ENCODE measurements around the gene FAM222A.

The FAM222A gene

DNA sequence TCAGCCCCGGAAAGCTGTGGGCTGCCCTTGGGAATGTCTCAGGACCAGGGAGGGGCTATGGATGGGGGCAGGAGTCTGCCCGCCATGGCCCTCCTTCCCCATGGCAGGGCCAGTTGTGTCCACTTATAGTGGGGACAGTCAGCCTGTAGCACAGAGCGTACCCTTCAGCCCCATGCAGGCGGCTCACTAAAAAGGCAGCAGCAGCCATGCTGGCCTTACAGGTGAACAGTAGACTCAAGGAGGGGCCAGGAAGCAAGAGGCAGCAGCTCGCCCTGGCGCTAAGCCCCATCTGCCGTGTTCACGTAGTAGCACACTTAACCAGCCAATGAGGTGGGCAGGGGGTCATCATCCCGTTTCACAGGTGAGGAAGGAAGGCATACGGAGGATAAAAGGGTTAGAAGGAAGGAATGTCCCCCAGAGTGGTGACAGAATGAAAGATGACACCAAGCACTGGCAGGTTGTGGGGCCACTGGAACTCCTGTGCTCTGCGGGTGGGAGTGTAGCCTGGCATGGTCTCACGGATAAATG, 52.7 kb downstream of the FAM222A start:
- H2AK5ac ChIP-seq (ENCODE audit: low read length) = no peak overlapping the region
- no peak overlapping the region for H3K56ac ChIP-seq (ENCODE audit: low read length)
- no peak overlapping the region for H4K5ac ChIP-seq (ENCODE audit: low read length)
- H3K4me2 ChIP-seq (ENCODE audit: low read length) = no peak overlapping the region
- no peak overlapping the region for H3K18ac ChIP-seq (ENCODE audit: low read length)
- no peaks in the 10 kb centered on the region for H3K79me2 ChIP-seq (ENCODE audit: control insufficient read depth, insufficient read depth, low read length)
- no peaks in the 10 kb centered on the region for H3K27me3 ChIP-seq (ENCODE audit: insufficient read depth, low read length, poor library complexity)
- no peaks in the 10 kb centered on the region for H3K36me3 ChIP-seq (ENCODE audit: control insufficient read depth, insufficient read depth, low read length)
- H2BK15ac ChIP-seq (replicated peaks; ENCODE audit: low read depth) = no peak overlapping the region
- no peak overlapping the region for H3K9ac ChIP-seq (ENCODE audit: low read length)
- no peak overlapping the region for H3K23ac ChIP-seq (ENCODE audit: low read length)
- H3K4me3 ChIP-seq (ENCODE audit: low read length) = no peak overlapping the region
- peak; percentile 18 for DNase-seq
- H3K4me1 ChIP-seq (ENCODE audit: control insufficient read depth, low read depth, low read length) = no peaks in the 10 kb centered on the region
- no peak overlapping the region for H3K27ac ChIP-seq (ENCODE audit: low read depth, low read length)
- no CpG with 5 or more reads among the region's 12 CpGs for WGBS (ENCODE audit: extremely low coverage, insufficient coverage, low lambda C conversion rate)
- H3K79me1 ChIP-seq (ENCODE audit: low read length) = no peaks in the 10 kb centered on the region
- H2BK120ac ChIP-seq (ENCODE audit: low read depth, low read length) = no peak overlapping the region
- H4K8ac ChIP-seq (ENCODE audit: low read depth, low read length) = no peak overlapping the region
- H2BK5ac ChIP-seq (ENCODE audit: low read length) = no peak overlapping the region
- no peak overlapping the region for H3K4ac ChIP-seq (ENCODE audit: low read depth, low read length)

DNA sequence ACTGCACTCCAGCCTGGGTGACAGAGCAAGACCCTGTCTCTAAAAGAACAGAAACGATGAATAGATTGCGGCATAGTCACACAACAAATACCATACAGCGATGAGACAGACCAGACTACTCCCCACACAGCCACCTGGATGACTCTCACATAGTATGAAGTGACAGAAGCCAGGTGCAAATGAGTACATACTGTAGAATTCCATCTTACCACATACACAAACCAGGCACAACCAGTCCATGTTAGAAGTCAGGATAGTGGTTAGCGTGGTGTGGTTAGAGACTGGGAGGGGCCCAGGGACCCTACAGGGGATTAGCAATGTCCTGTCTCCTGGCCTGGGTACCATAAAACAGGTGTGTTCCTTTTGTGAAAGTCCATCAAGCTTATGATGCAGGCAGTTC, 53.8 kb downstream of the FAM222A start:
- H3K4me3 ChIP-seq (ENCODE audit: low read length) = no peak overlapping the region
- H2BK120ac ChIP-seq (ENCODE audit: low read depth, low read length) = no peak overlapping the region
- H4K8ac ChIP-seq (ENCODE audit: low read depth, low read length) = no peak overlapping the region
- H3K27me3 ChIP-seq (ENCODE audit: insufficient read depth, low read length, poor library complexity) = no peaks in the 10 kb centered on the region
- no peaks in the 10 kb centered on the region for H3K4me1 ChIP-seq (ENCODE audit: control insufficient read depth, low read depth, low read length)
- no peak overlapping the region for H3K56ac ChIP-seq (ENCODE audit: low read length)
- no peak overlapping the region for H3K23ac ChIP-seq (ENCODE audit: low read length)
- DNase-seq = no peak
- no peak overlapping the region for H3K18ac ChIP-seq (ENCODE audit: low read length)
- no peak overlapping the region for H4K5ac ChIP-seq (ENCODE audit: low read length)
- H2AK5ac ChIP-seq (ENCODE audit: low read length) = no peak overlapping the region
- WGBS (ENCODE audit: extremely low coverage, insufficient coverage, low lambda C conversion rate) = no CpG with 5 or more reads among the region's 4 CpGs
- no peak overlapping the region for H2BK5ac ChIP-seq (ENCODE audit: low read length)
- H3K79me1 ChIP-seq (ENCODE audit: low read length) = no peaks in the 10 kb centered on the region
- no peak overlapping the region for H3K27ac ChIP-seq (ENCODE audit: low read depth, low read length)
- no peak overlapping the region for H2BK15ac ChIP-seq (replicated peaks; ENCODE audit: low read depth)
- no peak overlapping the region for H3K4me2 ChIP-seq (ENCODE audit: low read length)
- no peaks in the 10 kb centered on the region for H3K79me2 ChIP-seq (ENCODE audit: control insufficient read depth, insufficient read depth, low read length)
- no peaks in the 10 kb centered on the region for H3K36me3 ChIP-seq (ENCODE audit: control insufficient read depth, insufficient read depth, low read length)
- H3K4ac ChIP-seq (ENCODE audit: low read depth, low read length) = no peak overlapping the region
- H3K9ac ChIP-seq (ENCODE audit: low read length) = no peak overlapping the region

DNA sequence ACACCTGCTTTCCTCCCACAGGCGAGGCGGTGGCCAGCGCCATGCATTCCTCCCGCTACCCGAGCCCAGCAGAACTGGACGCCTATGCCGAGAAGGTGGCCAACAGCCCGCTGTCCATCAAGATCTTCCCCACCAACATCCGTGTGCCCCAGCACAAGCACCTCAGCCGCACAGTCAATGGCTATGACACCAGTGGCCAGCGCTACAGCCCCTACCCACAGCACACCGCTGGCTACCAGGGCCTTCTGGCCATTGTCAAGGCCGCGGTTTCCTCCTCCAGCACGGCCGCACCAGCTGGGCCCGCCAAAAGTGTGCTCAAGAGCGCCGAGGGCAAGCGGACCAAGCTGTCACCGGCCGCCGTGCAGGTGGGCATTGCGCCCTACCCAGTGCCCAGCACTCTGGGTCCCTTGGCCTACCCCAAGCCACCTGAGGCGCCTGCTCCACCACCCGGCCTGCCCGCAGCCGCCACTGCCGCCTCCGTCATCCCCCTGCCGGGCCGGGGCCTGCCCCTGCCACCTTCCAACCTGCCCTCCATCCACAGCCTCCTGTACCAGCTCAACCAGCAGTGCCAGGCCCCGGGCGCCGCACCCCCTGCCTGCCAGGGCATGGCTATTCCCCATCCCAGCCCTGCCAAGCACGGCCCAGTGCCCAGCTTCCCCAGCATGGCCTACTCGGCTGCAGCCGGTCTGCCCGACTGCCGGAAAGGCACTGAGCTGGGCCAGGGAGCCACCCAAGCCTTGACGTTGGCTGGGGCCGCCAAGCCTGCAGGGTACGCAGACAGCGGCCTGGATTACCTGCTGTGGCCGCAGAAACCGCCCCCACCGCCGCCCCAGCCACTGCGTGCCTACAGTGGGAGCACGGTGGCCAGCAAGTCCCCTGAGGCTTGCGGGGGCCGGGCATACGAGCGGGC, 54.6 kb downstream of the FAM222A start:
- Histone ChIP-seq H2AK5ac (ENCODE audit: low read length) (no peak overlapping the region), H3K4ac (ENCODE audit: low read depth, low read length) (no peak overlapping the region), H4K5ac (ENCODE audit: low read length) (no peak overlapping the region), H3K36me3 (ENCODE audit: control insufficient read depth, insufficient read depth, low read length) (no peaks in the 10 kb centered on the region), H2BK15ac (replicated peaks; ENCODE audit: low read depth) (no peak overlapping the region), H3K18ac (ENCODE audit: low read length) (no peak overlapping the region), H3K79me2 (ENCODE audit: control insufficient read depth, insufficient read depth, low read length) (no peaks in the 10 kb centered on the region), H3K27ac (ENCODE audit: low read depth, low read length) (no peak overlapping the region), H2BK120ac (ENCODE audit: low read depth, low read length) (no peak overlapping the region), H3K27me3 (ENCODE audit: insufficient read depth, low read length, poor library complexity) (no peaks in the 10 kb centered on the region), H3K79me1 (ENCODE audit: low read length) (no peaks in the 10 kb centered on the region), H2BK5ac (ENCODE audit: low read length) (no peak overlapping the region), H4K8ac (ENCODE audit: low read depth, low read length) (no peak overlapping the region), H3K4me1 (ENCODE audit: control insufficient read depth, low read depth, low read length) (no peaks in the 10 kb centered on the region), H3K56ac (ENCODE audit: low read length) (no peak overlapping the region), H3K4me2 (ENCODE audit: low read length) (no peak overlapping the region), H3K23ac (ENCODE audit: low read length) (no peak overlapping the region), H3K4me3 (ENCODE audit: low read length) (no peak overlapping the region), H3K9ac (ENCODE audit: low read length) (no peak overlapping the region)
- WGBS (ENCODE audit: extremely low coverage, insufficient coverage, low lambda C conversion rate) = no CpG with 5 or more reads among the region's 54 CpGs
- no peak for DNase-seq

DNA sequence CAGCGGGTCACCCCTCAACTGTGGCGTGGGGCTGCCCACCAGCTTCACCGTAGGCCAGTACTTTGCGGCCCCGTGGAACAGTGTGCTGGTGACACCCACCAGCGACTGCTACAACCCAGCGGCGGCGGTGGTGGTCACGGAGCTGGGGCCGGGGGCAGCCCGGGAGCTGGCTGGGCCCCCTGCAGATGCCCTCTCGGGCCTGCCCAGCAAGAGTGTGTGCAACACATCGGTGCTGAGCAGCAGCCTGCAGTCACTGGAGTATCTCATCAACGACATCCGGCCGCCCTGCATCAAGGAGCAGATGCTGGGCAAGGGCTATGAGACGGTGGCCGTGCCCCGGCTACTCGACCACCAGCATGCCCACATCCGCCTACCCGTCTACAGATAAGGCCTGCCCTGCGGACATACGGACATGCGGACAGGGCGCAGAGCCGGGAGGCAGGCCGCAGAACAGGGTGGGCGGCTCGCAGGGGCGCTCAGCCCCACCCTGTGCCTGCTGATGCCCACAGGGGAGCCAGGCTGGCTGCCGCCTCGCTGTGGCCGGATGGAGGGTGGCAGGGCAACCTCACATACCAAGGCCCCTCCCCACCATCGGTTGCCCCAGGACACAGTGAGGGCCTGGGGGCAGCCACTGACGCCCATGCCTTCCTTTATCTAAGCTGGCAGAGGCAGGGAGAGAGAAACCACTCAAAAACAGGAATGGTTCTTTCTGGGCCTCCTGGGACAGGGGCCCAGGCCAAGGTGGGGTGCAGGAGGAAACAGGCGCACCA, 55.5 kb downstream of the FAM222A start:
- Histone ChIP-seq H4K8ac (ENCODE audit: low read depth, low read length) (no peak overlapping the region), H2AK5ac (ENCODE audit: low read length) (no peak overlapping the region), H3K4me3 (ENCODE audit: low read length) (no peak overlapping the region), H3K4me1 (ENCODE audit: control insufficient read depth, low read depth, low read length) (no peaks in the 10 kb centered on the region), H3K36me3 (ENCODE audit: control insufficient read depth, insufficient read depth, low read length) (no peaks in the 10 kb centered on the region), H3K9ac (ENCODE audit: low read length) (no peak overlapping the region), H3K4me2 (ENCODE audit: low read length) (no peak overlapping the region), H3K27me3 (ENCODE audit: insufficient read depth, low read length, poor library complexity) (no peaks in the 10 kb centered on the region), H4K5ac (ENCODE audit: low read length) (no peak overlapping the region), H3K23ac (ENCODE audit: low read length) (no peak overlapping the region), H2BK5ac (ENCODE audit: low read length) (no peak overlapping the region), H2BK120ac (ENCODE audit: low read depth, low read length) (no peak overlapping the region), H3K79me2 (ENCODE audit: control insufficient read depth, insufficient read depth, low read length) (no peaks in the 10 kb centered on the region), H2BK15ac (replicated peaks; ENCODE audit: low read depth) (no peak overlapping the region), H3K27ac (ENCODE audit: low read depth, low read length) (no peak overlapping the region), H3K56ac (ENCODE audit: low read length) (no peak overlapping the region), H3K79me1 (ENCODE audit: low read length) (no peaks in the 10 kb centered on the region), H3K18ac (ENCODE audit: low read length) (no peak overlapping the region), H3K4ac (ENCODE audit: low read depth, low read length) (no peak overlapping the region)
- WGBS (ENCODE audit: extremely low coverage, insufficient coverage, low lambda C conversion rate) = no CpG with 5 or more reads among the region's 38 CpGs
- no peak for DNase-seq

DNA sequence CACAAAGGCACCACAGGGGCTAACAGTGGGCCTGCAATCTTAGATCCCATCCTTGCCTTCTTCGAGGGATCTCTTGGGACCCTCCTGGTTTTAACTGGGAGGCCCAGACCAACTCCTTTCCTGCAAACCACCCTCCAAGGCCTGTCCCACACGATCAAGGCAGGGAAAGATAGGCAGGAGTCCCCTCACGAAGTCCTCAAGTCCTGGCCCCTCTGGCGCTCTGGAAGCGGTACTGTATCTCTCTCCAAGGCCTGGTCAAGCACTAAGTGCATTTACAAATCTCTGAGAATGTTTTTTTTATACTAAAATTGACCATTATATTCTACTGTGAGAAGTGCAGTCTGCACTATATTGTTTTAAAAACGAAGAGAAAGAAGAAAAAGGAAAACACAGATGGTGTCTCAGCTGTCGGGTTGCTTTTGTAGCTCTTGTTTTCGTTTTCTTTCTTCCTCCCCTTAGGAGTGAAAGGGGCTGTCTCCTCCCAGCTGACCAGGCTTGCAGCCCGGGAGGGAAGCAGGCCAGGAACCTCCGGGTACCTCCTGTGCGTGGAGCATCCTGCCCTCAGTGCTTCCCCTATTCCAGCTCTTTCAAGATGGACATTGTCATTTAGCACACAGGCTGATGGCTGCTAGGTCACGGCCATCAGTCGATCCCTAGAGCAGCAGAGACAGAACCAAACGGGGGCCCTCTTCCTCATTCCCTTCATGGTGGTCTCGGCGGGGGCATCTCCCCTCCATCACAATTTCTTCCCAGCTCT, 56.7 kb downstream of the FAM222A start:
- no peak overlapping the region for H3K56ac ChIP-seq (ENCODE audit: low read length)
- DNase-seq = no peak

More for the DNA sequence above, 56.7 kb downstream of the FAM222A start:
- H3K27me3 ChIP-seq (ENCODE audit: insufficient read depth, low read length, poor library complexity) = no peaks in the 10 kb centered on the region
- H3K4me2 ChIP-seq (ENCODE audit: low read length) = no peak overlapping the region
- no peak overlapping the region for H2BK5ac ChIP-seq (ENCODE audit: low read length)
- H3K23ac ChIP-seq (ENCODE audit: low read length) = no peak overlapping the region
- H3K18ac ChIP-seq (ENCODE audit: low read length) = no peak overlapping the region
- no peak overlapping the region for H4K8ac ChIP-seq (ENCODE audit: low read depth, low read length)
- H2BK120ac ChIP-seq (ENCODE audit: low read depth, low read length) = no peak overlapping the region
- no peak overlapping the region for H3K4ac ChIP-seq (ENCODE audit: low read depth, low read length)
- H3K4me1 ChIP-seq (ENCODE audit: control insufficient read depth, low read depth, low read length) = no peaks in the 10 kb centered on the region
- no peak overlapping the region for H2BK15ac ChIP-seq (replicated peaks; ENCODE audit: low read depth)
- H3K4me3 ChIP-seq (ENCODE audit: low read length) = no peak overlapping the region
- no peaks in the 10 kb centered on the region for H3K79me1 ChIP-seq (ENCODE audit: low read length)
- no peak overlapping the region for H3K9ac ChIP-seq (ENCODE audit: low read length)
- no peak overlapping the region for H4K5ac ChIP-seq (ENCODE audit: low read length)
- no CpG with 5 or more reads among the region's 16 CpGs for WGBS (ENCODE audit: extremely low coverage, insufficient coverage, low lambda C conversion rate)
- no peak overlapping the region for H3K27ac ChIP-seq (ENCODE audit: low read depth, low read length)
- H3K79me2 ChIP-seq (ENCODE audit: control insufficient read depth, insufficient read depth, low read length) = no peaks in the 10 kb centered on the region
- H3K36me3 ChIP-seq (ENCODE audit: control insufficient read depth, insufficient read depth, low read length) = no peaks in the 10 kb centered on the region
- no peak overlapping the region for H2AK5ac ChIP-seq (ENCODE audit: low read length)

All from mesendoderm (in vitro differentiated cells).